KMS-11 (cell line): ENCODE measurements around the gene ANP32E.
"Not testable (repeated sequence)": the region's sequence is repeated elsewhere in the genome, so short reads cannot be mapped to it uniquely, and the experiment has no call there.

Experiments used
- H2AFZ ChIP-seq: fragments of 200-600 bp; sonication (generic); 2 replicates; pipeline ENCODE4 v1.6.1; 2016; ENCODE audit warnings: antibody characterized with exemption, mixed run types, low read depth
- H3K27ac ChIP-seq: fragments of 200-600 bp; sonication (generic); 2 replicates; pipeline ENCODE4 v1.6.1; 2016; ENCODE audit warnings: mild to moderate bottlenecking, mixed run types
- H3K27me3 ChIP-seq: fragments of 200-600 bp; sonication (generic); 2 replicates; pipeline ENCODE4 v1.6.1; 2017; ENCODE audit warnings: mild to moderate bottlenecking, low read depth, mixed run types, moderate library complexity; ENCODE audit not compliant: insufficient read depth
- H3K36me3 ChIP-seq: fragments of 200-600 bp; sonication (generic); 2 replicates; pipeline ENCODE4 v1.6.1; 2017; ENCODE audit warnings: mild to moderate bottlenecking, mixed run types; ENCODE audit not compliant: insufficient read depth
- H3K4me1 ChIP-seq: fragments of 200-600 bp; sonication (generic); 2 replicates; pipeline ENCODE4 v1.6.1; 2016; ENCODE audit warnings: mild to moderate bottlenecking, low read depth, mixed run types; ENCODE audit not compliant: poor library complexity, severe bottlenecking
- H3K4me2 ChIP-seq: fragments of 200-600 bp; sonication (generic); 2 replicates; pipeline ENCODE4 v1.7.0; 2016; ENCODE audit warnings: mild to moderate bottlenecking, mixed run types
- H3K4me3 ChIP-seq: fragments of 200-600 bp; sonication (generic); IDR thresholded peaks from 2 replicates; pipeline ENCODE4 v1.6.1; 2017; ENCODE audit warnings: low read depth, low read length, mixed read lengths; ENCODE audit not compliant: insufficient read depth
- H3K79me2 ChIP-seq: fragments of 200-600 bp; sonication (generic); 2 replicates; pipeline ENCODE4 v1.6.1; 2016; ENCODE audit warnings: low read depth, mixed run types; ENCODE audit not compliant: insufficient read depth
- H3K9ac ChIP-seq: fragments of 200-600 bp; sonication (generic); 2 replicates; pipeline ENCODE4 v1.6.1; 2016; ENCODE audit warnings: mild to moderate bottlenecking, mixed run types
- H4K20me1 ChIP-seq: fragments of 200-600 bp; sonication (generic); 2 replicates; pipeline ENCODE4 v1.6.1; 2016; ENCODE audit warnings: mild to moderate bottlenecking, mixed run types; ENCODE audit not compliant: insufficient read depth
- TF ChIP-seq, protein P1 (sequence below): fragments of 200-600 bp; sonication (generic); conservative IDR thresholded peaks from 2 replicates; pipeline ENCODE4 v1.6.1; 2017; ENCODE audit warnings: low read depth, mild to moderate bottlenecking, antibody characterized with exemption, low read length, moderate library complexity, mixed read lengths

The ANP32E gene

DNA sequence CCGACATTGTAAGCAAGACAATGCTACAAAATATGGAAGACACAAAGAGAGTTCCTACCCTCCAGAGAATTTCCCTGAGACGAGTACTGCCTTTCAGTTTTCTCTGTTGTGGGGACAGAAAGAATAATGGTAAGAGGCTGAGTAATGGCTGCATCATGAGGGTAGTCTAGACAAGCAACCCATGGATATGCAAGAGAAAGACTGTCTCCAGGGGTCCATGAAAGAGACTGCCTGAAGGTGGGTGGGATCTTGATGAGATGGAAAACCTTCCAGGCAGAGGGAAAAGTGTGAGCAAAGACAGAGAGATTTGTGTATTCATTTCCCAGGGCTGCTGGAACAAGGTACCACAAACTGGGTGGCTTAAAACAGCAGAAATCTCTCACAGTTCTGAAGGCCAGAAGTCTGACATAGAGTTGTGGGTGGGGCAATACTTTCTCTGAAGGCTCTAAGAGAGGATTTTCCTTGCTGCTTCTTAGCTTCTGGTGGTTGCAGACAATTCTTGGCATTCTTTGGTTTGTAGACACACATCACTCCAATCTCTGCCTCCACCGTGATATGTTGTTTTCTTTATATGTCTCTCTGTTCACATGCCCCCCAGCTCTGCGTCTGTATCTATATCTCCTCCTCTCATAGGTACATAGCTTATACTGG, 41.4 kb downstream of the ANP32E start:
- Histone ChIP-seq H3K9ac (no peak overlapping the region), H3K4me3 (no peak overlapping the region), H4K20me1 (no peaks in the 10 kb centered on the region), H3K27me3 (no peaks in the 10 kb centered on the region), H3K4me2 (no peak overlapping the region), H2AFZ (no peak overlapping the region), H3K36me3 (no peaks in the 10 kb centered on the region), H3K4me1 (no peaks in the 10 kb centered on the region), H3K79me2 (no peaks in the 10 kb centered on the region), H3K27ac (no peak overlapping the region)
- TF ChIP-seq, protein P1, sequence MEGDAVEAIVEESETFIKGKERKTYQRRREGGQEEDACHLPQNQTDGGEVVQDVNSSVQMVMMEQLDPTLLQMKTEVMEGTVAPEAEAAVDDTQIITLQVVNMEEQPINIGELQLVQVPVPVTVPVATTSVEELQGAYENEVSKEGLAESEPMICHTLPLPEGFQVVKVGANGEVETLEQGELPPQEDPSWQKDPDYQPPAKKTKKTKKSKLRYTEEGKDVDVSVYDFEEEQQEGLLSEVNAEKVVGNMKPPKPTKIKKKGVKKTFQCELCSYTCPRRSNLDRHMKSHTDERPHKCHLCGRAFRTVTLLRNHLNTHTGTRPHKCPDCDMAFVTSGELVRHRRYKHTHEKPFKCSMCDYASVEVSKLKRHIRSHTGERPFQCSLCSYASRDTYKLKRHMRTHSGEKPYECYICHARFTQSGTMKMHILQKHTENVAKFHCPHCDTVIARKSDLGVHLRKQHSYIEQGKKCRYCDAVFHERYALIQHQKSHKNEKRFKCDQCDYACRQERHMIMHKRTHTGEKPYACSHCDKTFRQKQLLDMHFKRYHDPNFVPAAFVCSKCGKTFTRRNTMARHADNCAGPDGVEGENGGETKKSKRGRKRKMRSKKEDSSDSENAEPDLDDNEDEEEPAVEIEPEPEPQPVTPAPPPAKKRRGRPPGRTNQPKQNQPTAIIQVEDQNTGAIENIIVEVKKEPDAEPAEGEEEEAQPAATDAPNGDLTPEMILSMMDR = no peak

DNA sequence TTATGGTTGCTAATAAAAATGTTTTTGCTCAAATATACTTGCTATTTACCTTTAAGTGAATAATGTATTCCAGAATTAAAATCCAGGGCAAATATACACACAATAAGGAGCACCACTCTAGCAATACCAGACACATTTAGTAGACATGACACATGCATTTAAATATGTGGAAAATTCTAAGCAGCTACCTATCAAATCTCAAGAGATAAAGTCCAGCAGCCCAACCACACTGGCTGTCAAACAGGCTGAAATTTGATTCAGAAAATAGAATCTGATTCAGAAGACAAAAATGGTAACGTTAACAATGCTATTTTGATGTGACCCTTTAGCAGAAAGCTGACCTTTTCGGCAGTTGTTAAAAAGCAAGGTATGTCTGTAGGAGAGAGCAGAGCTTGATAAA, 43.9 kb downstream of the ANP32E start:
- Histone ChIP-seq H3K4me2 (no peak overlapping the region), H4K20me1 (no peaks in the 10 kb centered on the region), H3K4me1 (peaks cover 7% of the 10 kb centered on the region), H3K36me3 (no peaks in the 10 kb centered on the region), H2AFZ (no peak overlapping the region), H3K4me3 (no peak overlapping the region), H3K27ac (no peak overlapping the region), H3K79me2 (no peaks in the 10 kb centered on the region), H3K9ac (no peak overlapping the region), H3K27me3 (0 out of 2 replicates have a peak, but pooled peaks cover 2% of the 10 kb centered on the region)
- TF ChIP-seq, protein P1 = no peak

DNA sequence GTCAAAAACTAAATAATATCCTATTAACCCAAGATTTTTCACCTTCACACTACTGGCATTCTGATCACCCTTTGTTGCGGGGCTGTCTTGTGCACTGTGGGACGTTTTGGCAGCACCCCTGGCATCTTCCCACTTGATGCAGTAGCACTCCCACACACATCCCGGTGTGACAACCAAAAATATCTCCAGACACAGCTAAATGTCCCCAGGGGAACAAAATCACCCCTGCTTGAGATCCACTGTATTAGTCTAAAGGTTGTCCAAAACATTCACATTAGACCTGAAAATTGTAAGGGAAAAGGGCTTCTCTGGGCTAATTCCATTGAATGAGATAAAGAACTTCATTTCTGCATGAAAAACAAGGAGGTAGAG, 48.4 kb downstream of the ANP32E start:
- H3K79me2 ChIP-seq = no peaks in the 10 kb centered on the region
- 0 out of 2 replicates have a peak, but pooled peaks cover 2% of the 10 kb centered on the region for H3K27me3 ChIP-seq
- H3K4me1 ChIP-seq = peaks cover 10% of the 10 kb centered on the region
- no peak overlapping the region for H3K27ac ChIP-seq
- no peak overlapping the region for H3K4me3 ChIP-seq
- no peaks in the 10 kb centered on the region for H4K20me1 ChIP-seq
- H3K9ac ChIP-seq = no peak overlapping the region
- TF ChIP-seq, protein P1 = peak; percentile 90
- H3K36me3 ChIP-seq = no peaks in the 10 kb centered on the region
- H2AFZ ChIP-seq = peak overlapping the region; percentile 29
- H3K4me2 ChIP-seq = peak overlapping the region; percentile 22; the same call in 1 of the 2 replicates

DNA sequence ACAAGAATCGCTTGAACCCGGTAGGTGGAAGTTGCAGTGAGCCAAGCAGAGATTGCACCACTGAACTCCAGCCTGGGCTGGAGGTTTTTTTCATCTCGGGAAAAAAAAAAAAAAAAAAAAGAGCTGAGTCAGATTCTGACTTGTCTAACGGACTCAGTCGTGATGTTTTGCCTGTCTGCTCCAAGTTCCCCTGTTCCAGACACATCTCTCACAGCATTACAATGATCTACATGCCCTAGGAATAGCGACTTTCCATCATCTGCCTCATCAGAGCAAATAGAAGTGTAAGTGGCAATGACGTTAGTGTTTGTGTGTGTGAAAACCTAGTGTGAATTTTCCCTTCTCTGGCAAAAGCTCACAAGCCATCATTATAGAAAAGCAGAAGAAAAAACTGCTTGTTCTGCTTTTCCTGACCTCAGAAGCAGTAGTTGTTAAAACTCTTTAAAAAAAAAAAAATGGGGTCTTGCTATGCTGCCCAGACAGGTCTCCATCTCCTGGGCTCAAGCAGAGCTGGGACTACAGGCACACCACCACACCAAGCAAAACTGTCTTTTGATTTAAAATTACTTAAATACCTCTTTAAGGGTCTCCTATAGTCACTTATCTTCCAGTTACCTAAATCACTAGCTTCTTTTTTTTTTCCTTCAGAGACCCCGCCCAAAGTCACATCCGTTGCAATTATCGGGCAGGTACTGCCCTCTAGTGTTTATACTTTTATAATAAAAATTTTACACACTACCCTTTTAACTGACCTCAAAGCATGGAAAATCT, 48.9 kb downstream of the ANP32E start:
- Histone ChIP-seq H3K4me2 (peak overlapping the region; percentile 5; the same call in 1 of the 2 replicates), H3K4me1 (peaks cover 10% of the 10 kb centered on the region), H4K20me1 (no peaks in the 10 kb centered on the region), H3K4me3 (no peak overlapping the region), H3K9ac (no peak overlapping the region), H3K36me3 (no peaks in the 10 kb centered on the region), H3K79me2 (no peaks in the 10 kb centered on the region), H3K27ac (no peak overlapping the region), H3K27me3 (0 out of 2 replicates have a peak, but pooled peaks cover 2% of the 10 kb centered on the region), H2AFZ (peak overlapping the region; percentile 29)
- TF ChIP-seq, protein P1 = peak; percentile 99

DNA sequence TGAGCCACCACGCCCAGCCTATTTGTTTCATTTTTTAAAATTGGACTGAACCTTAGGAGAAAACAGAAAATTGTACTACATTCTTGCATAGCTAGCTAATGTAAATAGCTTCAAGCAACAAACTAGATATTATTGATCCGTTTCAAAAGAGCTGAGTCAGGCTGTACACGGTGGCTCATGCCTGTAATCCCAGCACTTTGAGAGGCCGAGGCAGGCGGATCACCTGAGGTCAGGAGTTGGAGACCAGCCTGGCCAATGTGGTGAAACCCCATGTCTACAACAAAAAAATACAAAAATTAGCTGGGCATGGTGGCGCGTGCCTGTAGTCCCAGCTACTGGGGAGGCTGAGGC, 49.5 kb downstream of the ANP32E start:
- not testable (repeated sequence) for H3K79me2 ChIP-seq, H2AFZ ChIP-seq, H3K27ac ChIP-seq, H3K9ac ChIP-seq, H3K4me1 ChIP-seq, H3K4me2 ChIP-seq, H3K4me3 ChIP-seq, H3K36me3 ChIP-seq, H4K20me1 ChIP-seq, H3K27me3 ChIP-seq
